HCT116 (cell line): ENCODE measurements around the gene GABBR2. TPM values are rescaled to one million over a fixed set of nuclear protein-coding genes. Genes with fewer than 3 reads are reported as not detected.
A peak's percentile ranks its signal among the peaks of the same experiment; 100 is the strongest.
"Not testable (repeated sequence)": the region's sequence is repeated elsewhere in the genome, so short reads cannot be mapped to it uniquely, and the experiment has no call there.

Source experiments
- ATAC-seq: fragments of 200-7000 bp; cut with Tn5 transposase; 2 replicates; pipeline ENCODE4 v1.9.1; 2020; ENCODE audit warnings: mild to moderate bottlenecking, moderate library complexity
- BruUV-seq: library from RNA; stranded (reverse); fragments of 400-500 nt; replicated peaks from 2 replicates; lab custom pipeline; 2021; lab: Mats Ljungman, UMichigan
- CTCF ChIA-PET: fragments of 300-600 bp; sonication (Branson Sonifier 250); formaldehyde crosslinking; loops from one replicate; lab custom pipeline; 2021; ENCODE audit warnings: antibody characterized with exemption; lab: Charles Lee
- POLR2A ChIA-PET: fragments of 300-600, 350-600 bp; sonication (Branson Sonifier 250); formaldehyde crosslinking; loops from one replicate; lab custom pipeline; 2021; ENCODE audit warnings: antibody characterized with exemption; lab: Charles Lee
- RAD21 ChIA-PET, 2 experiments: fragments of 300-600 bp; sonication (Branson Sonifier 250); formaldehyde crosslinking; loops; one replicate each; lab custom pipeline; 2023; ENCODE audit warnings: low total read pairs in 2 of 2; ENCODE audit not compliant: uncharacterized antibody in 2 of 2, unreplicated experiment in 2 of 2, low non-redundant PET in 1 of 2; lab: Charles Lee
- DNase-seq: peaks from one replicate; pipeline ENCODE4 v3.0.0-alpha.2; 2010; ENCODE audit warnings: low read depth, low spot score
- H2AFZ ChIP-seq: fragments of 200-600 bp; shearing (Covaris generic), sonication (generic); 2 replicates; pipeline ENCODE4 v1.6.1; 2017; ENCODE audit warnings: low read depth, mixed run types, mixed read lengths, antibody characterized with exemption, low read length; ENCODE audit not compliant: poor library complexity, severe bottlenecking
- H3K27ac ChIP-seq: 2 replicates; pipeline ENCODE4 v1.5.1; 2012; ENCODE audit warnings: low read depth, low read length
- H3K27me3 ChIP-seq: fragments of 200-600 bp; sonication (generic); 2 replicates; pipeline ENCODE4 v1.6.1; 2016; ENCODE audit warnings: mixed run types, low read length, mixed read lengths; ENCODE audit not compliant: insufficient read depth
- H3K36me3 ChIP-seq, 2 experiments: fragments of 200-500 bp in 1 of 2; fragments of 200-600 bp in 1 of 2; sonication (Bioruptor generic) in 1 of 2; sonication (generic) in 1 of 2; 2 replicates each; pipeline versions ENCODE4 v1.5.1 to v1.6.1; 2014 to 2016; ENCODE audit warnings: low read length in 2 of 2, inconsistent platforms in 1 of 2, mixed read lengths in 1 of 2, mixed run types in 1 of 2; ENCODE audit not compliant: insufficient read depth in 2 of 2, control insufficient read depth in 1 of 2
- H3K4me1 ChIP-seq, 2 experiments: fragments of 200-600 bp in 1 of 2; sonication (generic) in 1 of 2; 2 replicates each; pipeline versions ENCODE4 v1.5.1 to v1.6.1; 2012 to 2017; ENCODE audit warnings: low read length in 2 of 2, inconsistent platforms in 1 of 2, mild to moderate bottlenecking in 1 of 2, mixed read lengths in 1 of 2, mixed run types in 1 of 2, moderate library complexity in 1 of 2; ENCODE audit not compliant: insufficient read depth in 2 of 2, control insufficient read depth in 1 of 2
- H3K4me2 ChIP-seq: fragments of 200-600 bp; sonication (generic); 2 replicates; pipeline ENCODE4 v1.6.1; 2017; ENCODE audit warnings: mixed run types, low read length, mixed read lengths
- H3K4me3 ChIP-seq, 2 experiments: fragments of 200-600 bp in 1 of 2; sonication (generic) in 1 of 2; replicated peaks in 1 of 2; 2 replicates each; pipeline ENCODE4 v1.5.1; 2011 to 2016; ENCODE audit warnings: low read length in 2 of 2, control low read depth in 1 of 2, low read depth in 1 of 2, mild to moderate bottlenecking in 1 of 2, mixed read lengths in 1 of 2, mixed run types in 1 of 2
- H3K79me2 ChIP-seq: fragments of 200-600 bp; sonication (generic); 2 replicates; pipeline ENCODE4 v1.6.1; 2017; ENCODE audit warnings: mild to moderate bottlenecking, mixed run types, low read length, moderate library complexity, mixed read lengths; ENCODE audit not compliant: insufficient read depth
- H3K9ac ChIP-seq: fragments of 200-600 bp; sonication (generic); 2 replicates; pipeline ENCODE4 v1.6.1; 2016; ENCODE audit warnings: low read length, mixed read lengths
- H3K9me2 ChIP-seq: fragments of 200-600 bp; sonication (generic), shearing (Covaris generic); 2 replicates; pipeline ENCODE4 v1.6.1; 2017; ENCODE audit warnings: mixed run types, mild to moderate bottlenecking, moderate library complexity; ENCODE audit not compliant: insufficient read depth
- H3K9me3 ChIP-seq, 2 experiments: fragments of 200-500 bp in 1 of 2; fragments of 200-600 bp in 1 of 2; sonication (Bioruptor generic) in 1 of 2; sonication (generic) in 1 of 2; 2 replicates each; pipeline ENCODE4 v1.6.1; 2014 to 2017; ENCODE audit warnings: low read length in 2 of 2, mixed read lengths in 2 of 2, inconsistent platforms in 1 of 2, low read depth in 1 of 2, mild to moderate bottlenecking in 1 of 2, mixed run types in 1 of 2, moderate library complexity in 1 of 2; ENCODE audit not compliant: control insufficient read depth in 1 of 2, insufficient read depth in 1 of 2
- H4K20me1 ChIP-seq: fragments of 200-600 bp; sonication (generic), shearing (Covaris generic); 2 replicates; pipeline ENCODE4 v1.6.1; 2017; ENCODE audit warnings: mixed run types, mild to moderate bottlenecking, moderate library complexity; ENCODE audit not compliant: insufficient read depth
- SP1 ChIP-seq: IDR thresholded peaks from 2 replicates; pipeline ENCODE4 v1.6.1; 2012; ENCODE audit warnings: low read depth
- intact Hi-C: fragments of 100-400 bp; cut with micrococcal nuclease; formaldehyde crosslinking; loops from 2 replicates; pipeline ENCODE4 v1.10.0; 2022
- total RNA-seq: library from RNA; stranded (reverse); gene quantifications from one replicate; pipeline ENCODE4 v1.2.1, GENCODE V29; 2021; ENCODE audit not compliant: unreplicated experiment
- TF ChIP-seq, protein P1 (sequence below): IDR thresholded peaks from 2 replicates; pipeline ENCODE4 v1.6.1; 2011; ENCODE audit warnings: mild to moderate bottlenecking, low read length, moderate library complexity; ENCODE audit not compliant: insufficient replicate concordance; ENCODE audit errors: extremely low read depth

The GABBR2 gene
- total RNA-seq, 1 experiment from 2014 or later: 0.15 TPM

- Histone ChIP-seq H3K9me2 (no peaks in the 10 kb centered on the region), H3K9ac (no peak overlapping the region), H3K4me2 (no peak overlapping the region), H3K27ac (no peak overlapping the region), H4K20me1 (no peaks in the 10 kb centered on the region), H3K4me1 (no peaks in the 10 kb centered on the region), H3K4me3 (no peak overlapping the region), H3K27me3 (no peaks in the 10 kb centered on the region; the same call in none of the 2 replicates), H3K79me2 (no peaks in the 10 kb centered on the region), H3K9me3 (no peaks in the 10 kb centered on the region), H3K36me3 (no peaks in the 10 kb centered on the region), H2AFZ (no peak overlapping the region)
- TF ChIP-seq, protein P1, sequence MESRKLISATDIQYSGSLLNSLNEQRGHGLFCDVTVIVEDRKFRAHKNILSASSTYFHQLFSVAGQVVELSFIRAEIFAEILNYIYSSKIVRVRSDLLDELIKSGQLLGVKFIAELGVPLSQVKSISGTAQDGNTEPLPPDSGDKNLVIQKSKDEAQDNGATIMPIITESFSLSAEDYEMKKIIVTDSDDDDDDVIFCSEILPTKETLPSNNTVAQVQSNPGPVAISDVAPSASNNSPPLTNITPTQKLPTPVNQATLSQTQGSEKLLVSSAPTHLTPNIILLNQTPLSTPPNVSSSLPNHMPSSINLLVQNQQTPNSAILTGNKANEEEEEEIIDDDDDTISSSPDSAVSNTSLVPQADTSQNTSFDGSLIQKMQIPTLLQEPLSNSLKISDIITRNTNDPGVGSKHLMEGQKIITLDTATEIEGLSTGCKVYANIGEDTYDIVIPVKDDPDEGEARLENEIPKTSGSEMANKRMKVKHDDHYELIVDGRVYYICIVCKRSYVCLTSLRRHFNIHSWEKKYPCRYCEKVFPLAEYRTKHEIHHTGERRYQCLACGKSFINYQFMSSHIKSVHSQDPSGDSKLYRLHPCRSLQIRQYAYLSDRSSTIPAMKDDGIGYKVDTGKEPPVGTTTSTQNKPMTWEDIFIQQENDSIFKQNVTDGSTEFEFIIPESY: no peak
- TF ChIP-seq SP1: 0 out of 2 replicates have a peak, but pooled peaks have one; percentile 16
- intact Hi-C loops: no loop called here
- no peak for DNase-seq
- ATAC-seq: no peak
- no TSS peak for BruUV-seq
- CTCF ChIA-PET: no interaction called here
- RAD21 ChIA-PET: no interaction called here
- POLR2A ChIA-PET: no interaction called here
Observed at GRCh38 chr9:98686961-98687855, 21.5 kb downstream of the GABBR2 start.

- H3K9me3 ChIP-seq, H3K4me1 ChIP-seq, H3K9ac ChIP-seq, H3K4me3 ChIP-seq, H3K9me2 ChIP-seq, POLR2A ChIA-PET, intact Hi-C loops, H2AFZ ChIP-seq, ATAC-seq, H3K36me3 ChIP-seq, H4K20me1 ChIP-seq, H3K79me2 ChIP-seq, BruUV-seq, H3K27me3 ChIP-seq, H3K4me2 ChIP-seq, DNase-seq, H3K27ac ChIP-seq: not testable (repeated sequence)
- RAD21 ChIA-PET: interaction anchor here in 1 of 2 experiments (0.6 kb wide), 1 partner anchor 140 kb away, joined by 10 read pairs; no protein-coding TSS in a partner anchor
- CTCF ChIA-PET: interaction anchor here (1.6 kb wide), 1 partner anchor 9 kb away, joined by 5 read pairs; no protein-coding TSS in a partner anchor
Observed at GRCh38 chr9:98684816-98685215, 23.9 kb downstream of the GABBR2 start.
